SK-N-SH (cell line): ENCODE measurements around the gene PPCS. TPM values are rescaled to one million over a fixed set of nuclear protein-coding genes. Genes with fewer than 3 reads are reported as not detected.

Experiments used
- CTCF ChIA-PET: fragments of 300-600, 350-600 bp; formaldehyde crosslinking; extraction: SDS; loops from one replicate; lab custom pipeline; 2021; lab: Yijun Ruan, JAX
- POLR2A ChIA-PET: fragments of 350-600 bp; sonication (Branson Sonifier 250); formaldehyde crosslinking; extraction: SDS; loops from one replicate; lab custom pipeline; 2020; ENCODE audit warnings: antibody characterized with exemption, inconsistent platforms; lab: Yijun Ruan, JAX
- DNase-seq: peaks from one replicate; pipeline ENCODE4 v3.0.0; 2012
- H2AFZ ChIP-seq: fragments of 200-600 bp; sonication (generic); 2 replicates; pipeline ENCODE4 v1.8.1; 2016; ENCODE audit warnings: antibody characterized with exemption, mild to moderate bottlenecking, low read depth
- H3F3A ChIP-seq: fragments of 200-600 bp; sonication (generic); replicated peaks from 2 replicates; pipeline ENCODE3; 2016; ENCODE audit warnings: antibody characterized with exemption, mild to moderate bottlenecking; ENCODE audit not compliant: insufficient read depth
- H3K27ac ChIP-seq, 2 experiments: fragments of 200-500 bp in 1 of 2; fragments of 200-600 bp in 1 of 2; sonication (Bioruptor generic) in 1 of 2; sonication (generic), shearing (Covaris generic) in 1 of 2; 2 replicates each; pipeline versions ENCODE4 v1.5.1 to v1.6.1; 2014 to 2016; ENCODE audit warnings: low read depth in 2 of 2, inconsistent platforms in 1 of 2, low read length in 1 of 2, mild to moderate bottlenecking in 1 of 2, mixed read lengths in 1 of 2
- H3K27me3 ChIP-seq: fragments of 200-600 bp; sonication (generic), shearing (Covaris generic); 2 replicates; pipeline ENCODE4 v1.6.1; 2016; ENCODE audit warnings: mixed run types; ENCODE audit not compliant: insufficient read depth
- H3K36me3 ChIP-seq, 2 experiments: fragments of 200-500 bp in 1 of 2; fragments of 200-600 bp in 1 of 2; sonication (Bioruptor generic) in 1 of 2; sonication (generic) in 1 of 2; replicated peaks in 1 of 2; 2 replicates each; pipeline versions ENCODE3 to v1.5.1; 2014 to 2016; ENCODE audit warnings: low read length in 1 of 2, mild to moderate bottlenecking in 1 of 2; ENCODE audit not compliant: insufficient read depth in 2 of 2, control insufficient read depth in 1 of 2
- H3K4me1 ChIP-seq, 2 experiments: fragments of 200-500 bp in 1 of 2; fragments of 200-600 bp in 1 of 2; sonication (Bioruptor generic) in 1 of 2; sonication (generic), shearing (Covaris generic) in 1 of 2; 2 replicates each; pipeline versions ENCODE4 v1.5.1 to v1.6.1; 2014 to 2016; ENCODE audit warnings: low read depth in 1 of 2, low read length in 1 of 2, mixed run types in 1 of 2; ENCODE audit not compliant: insufficient read depth in 2 of 2, control insufficient read depth in 1 of 2
- H3K4me2 ChIP-seq: fragments of 200-600 bp; sonication (generic), shearing (Covaris generic); 2 replicates; pipeline ENCODE4 v1.6.1; 2017; ENCODE audit warnings: mixed run types
- H3K4me3 ChIP-seq, 2 experiments: fragments of 200-500 bp in 1 of 2; fragments of 200-600 bp in 1 of 2; sonication (Bioruptor generic) in 1 of 2; sonication (generic), shearing (Covaris generic) in 1 of 2; 2 replicates each; pipeline versions ENCODE4 v1.5.1 to v1.8.1; 2014 to 2016; ENCODE audit warnings: low read depth in 2 of 2, inconsistent platforms in 1 of 2, low read length in 1 of 2, mild to moderate bottlenecking in 1 of 2, mixed read lengths in 1 of 2, moderate library complexity in 1 of 2
- H3K79me2 ChIP-seq: fragments of 200-600 bp; sonication (generic); 2 replicates; pipeline ENCODE4 v1.8.1; 2017; ENCODE audit warnings: mild to moderate bottlenecking; ENCODE audit not compliant: insufficient read depth
- H3K9ac ChIP-seq: fragments of 200-600 bp; sonication (generic); 2 replicates; pipeline ENCODE4 v1.6.1; 2017; ENCODE audit warnings: mixed run types
- H3K9me2 ChIP-seq: fragments of 200-600 bp; sonication (generic); 2 replicates; pipeline ENCODE4 v1.6.1; 2017; ENCODE audit warnings: mixed run types
- H3K9me3 ChIP-seq: fragments of 200-600 bp; sonication (generic); 2 replicates; pipeline ENCODE4 v1.6.1; 2017; ENCODE audit warnings: mixed run types, mild to moderate bottlenecking, moderate library complexity
- H4K20me1 ChIP-seq: fragments of 200-600 bp; sonication (generic); 2 replicates; pipeline ENCODE4 v1.6.1; 2017; ENCODE audit warnings: mild to moderate bottlenecking, mixed run types; ENCODE audit not compliant: insufficient read depth
- CHD2 ChIP-seq: fragments of 150-350 bp; IDR thresholded peaks from 2 replicates; pipeline ENCODE4 v1.6.1; 2018; ENCODE audit warnings: low read length; ENCODE audit not compliant: partially characterized antibody
- ELF1 ChIP-seq: IDR thresholded peaks from 2 replicates; pipeline ENCODE4 v1.4.0; 2012
- GABPA ChIP-seq: IDR thresholded peaks from 2 replicates; pipeline ENCODE4 v1.4.0; 2012; ENCODE audit warnings: low read depth, mild to moderate bottlenecking
- GATA2 ChIP-seq: sonication (generic); formaldehyde crosslinking; IDR thresholded peaks from 2 replicates; pipeline ENCODE4 v1.5.0; 2020; ENCODE audit warnings: mild to moderate bottlenecking, missing genetic modification reagents
- JUND ChIP-seq: IDR thresholded peaks from 2 replicates; pipeline ENCODE4 v1.4.0; 2012
- MXI1 ChIP-seq: IDR thresholded peaks from 2 replicates; pipeline ENCODE4 v1.6.1; 2012; ENCODE audit warnings: mild to moderate bottlenecking, low read depth, low read length, improper control_type of control experiment
- POLR2AphosphoS5 ChIP-seq: IDR thresholded peaks from 2 replicates; pipeline ENCODE4 v1.6.1; 2012; ENCODE audit warnings: low read depth, low read length
- RFX5 ChIP-seq: IDR thresholded peaks from 2 replicates; pipeline ENCODE4 v1.6.1; 2012; ENCODE audit warnings: mild to moderate bottlenecking, improper control_type of control experiment, low read length
- RXRA ChIP-seq: IDR thresholded peaks from 2 replicates; pipeline ENCODE4 v1.4.0; 2012; ENCODE audit warnings: low read depth, mild to moderate bottlenecking, borderline replicate concordance
- SIN3A ChIP-seq: IDR thresholded peaks from 2 replicates; pipeline ENCODE4 v1.6.1; 2012; ENCODE audit warnings: low read depth, mild to moderate bottlenecking, low read length, moderate library complexity, borderline replicate concordance
- SMC3 ChIP-seq: IDR thresholded peaks from 2 replicates; pipeline ENCODE4 v1.6.1; 2012; ENCODE audit warnings: low read depth, low read length, improper control_type of control experiment
- TCF12 ChIP-seq: IDR thresholded peaks from 2 replicates; pipeline ENCODE4 v1.4.0; 2012
- YY1 ChIP-seq: IDR thresholded peaks from 2 replicates; pipeline ENCODE4 v1.4.0; 2012; ENCODE audit warnings: low read depth, mild to moderate bottlenecking
- WGBS: methylation state at CpG from one replicate; pipeline ENCODE4 v1.1.6; 2017; ENCODE audit warnings: low lambda C conversion rate; 5-methylcytosine and 5-hydroxymethylcytosine counted together
- polyA plus RNA-seq, 3 experiments: library from polyadenylated mRNA; depleted of rRNA; stranded (reverse); fragments of >200 nt; gene quantifications; 2 replicates each; pipeline ENCODE4 v1.2.3, GENCODE V29; 2012
- small RNA-seq, 7 experiments: library from RNA; depleted of rRNA; stranded (forward); fragments of <200 nt; gene quantifications; one replicate each; pipeline ENCODE3, GENCODE V24; 2012
- TF ChIP-seq, protein P1 (sequence below): IDR thresholded peaks from 2 replicates; pipeline ENCODE4 v1.4.0; 2012; ENCODE audit warnings: low read depth, borderline replicate concordance
- TF ChIP-seq, protein P2 (sequence below): fragments of 150-350 bp; IDR thresholded peaks from 2 replicates; pipeline ENCODE4 v1.6.1; 2016; ENCODE audit warnings: mild to moderate bottlenecking, low read depth, low read length
- TF ChIP-seq, protein P3 (sequence below): IDR thresholded peaks from 2 replicates; pipeline ENCODE4 v1.4.0; 2012; ENCODE audit warnings: low read depth, borderline replicate concordance
- TF ChIP-seq, protein P4 (sequence below): fragments of 200-600 bp; sonication (generic); IDR thresholded peaks from 2 replicates; pipeline ENCODE4 v1.6.1; 2017; ENCODE audit warnings: antibody characterized with exemption, mild to moderate bottlenecking, moderate library complexity

The PPCS gene
- polyA plus RNA-seq, 1 of the 3 experiments (the other 2 are of a cell fraction), result 40.0 TPM

GRCh38 chr1:42506576-42506975 lies 50.2 kb downstream of the PPCS start:
- DNase-seq, result no peak
- H3K9ac ChIP-seq, result no peak overlapping the region
- no peak for TF ChIP-seq YY1
- no peak for TF ChIP-seq GATA2
- TF ChIP-seq POLR2AphosphoS5, result no peak
- TF ChIP-seq, protein P1, sequence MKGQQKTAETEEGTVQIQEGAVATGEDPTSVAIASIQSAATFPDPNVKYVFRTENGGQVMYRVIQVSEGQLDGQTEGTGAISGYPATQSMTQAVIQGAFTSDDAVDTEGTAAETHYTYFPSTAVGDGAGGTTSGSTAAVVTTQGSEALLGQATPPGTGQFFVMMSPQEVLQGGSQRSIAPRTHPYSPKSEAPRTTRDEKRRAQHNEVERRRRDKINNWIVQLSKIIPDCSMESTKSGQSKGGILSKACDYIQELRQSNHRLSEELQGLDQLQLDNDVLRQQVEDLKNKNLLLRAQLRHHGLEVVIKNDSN, result no peak
- TF ChIP-seq, protein P2, sequence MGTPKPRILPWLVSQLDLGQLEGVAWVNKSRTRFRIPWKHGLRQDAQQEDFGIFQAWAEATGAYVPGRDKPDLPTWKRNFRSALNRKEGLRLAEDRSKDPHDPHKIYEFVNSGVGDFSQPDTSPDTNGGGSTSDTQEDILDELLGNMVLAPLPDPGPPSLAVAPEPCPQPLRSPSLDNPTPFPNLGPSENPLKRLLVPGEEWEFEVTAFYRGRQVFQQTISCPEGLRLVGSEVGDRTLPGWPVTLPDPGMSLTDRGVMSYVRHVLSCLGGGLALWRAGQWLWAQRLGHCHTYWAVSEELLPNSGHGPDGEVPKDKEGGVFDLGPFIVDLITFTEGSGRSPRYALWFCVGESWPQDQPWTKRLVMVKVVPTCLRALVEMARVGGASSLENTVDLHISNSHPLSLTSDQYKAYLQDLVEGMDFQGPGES, result no peak
- TF ChIP-seq JUND, result no peak
- TF ChIP-seq, protein P3, sequence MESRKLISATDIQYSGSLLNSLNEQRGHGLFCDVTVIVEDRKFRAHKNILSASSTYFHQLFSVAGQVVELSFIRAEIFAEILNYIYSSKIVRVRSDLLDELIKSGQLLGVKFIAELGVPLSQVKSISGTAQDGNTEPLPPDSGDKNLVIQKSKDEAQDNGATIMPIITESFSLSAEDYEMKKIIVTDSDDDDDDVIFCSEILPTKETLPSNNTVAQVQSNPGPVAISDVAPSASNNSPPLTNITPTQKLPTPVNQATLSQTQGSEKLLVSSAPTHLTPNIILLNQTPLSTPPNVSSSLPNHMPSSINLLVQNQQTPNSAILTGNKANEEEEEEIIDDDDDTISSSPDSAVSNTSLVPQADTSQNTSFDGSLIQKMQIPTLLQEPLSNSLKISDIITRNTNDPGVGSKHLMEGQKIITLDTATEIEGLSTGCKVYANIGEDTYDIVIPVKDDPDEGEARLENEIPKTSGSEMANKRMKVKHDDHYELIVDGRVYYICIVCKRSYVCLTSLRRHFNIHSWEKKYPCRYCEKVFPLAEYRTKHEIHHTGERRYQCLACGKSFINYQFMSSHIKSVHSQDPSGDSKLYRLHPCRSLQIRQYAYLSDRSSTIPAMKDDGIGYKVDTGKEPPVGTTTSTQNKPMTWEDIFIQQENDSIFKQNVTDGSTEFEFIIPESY, result no peak
- TF ChIP-seq, protein P4, sequence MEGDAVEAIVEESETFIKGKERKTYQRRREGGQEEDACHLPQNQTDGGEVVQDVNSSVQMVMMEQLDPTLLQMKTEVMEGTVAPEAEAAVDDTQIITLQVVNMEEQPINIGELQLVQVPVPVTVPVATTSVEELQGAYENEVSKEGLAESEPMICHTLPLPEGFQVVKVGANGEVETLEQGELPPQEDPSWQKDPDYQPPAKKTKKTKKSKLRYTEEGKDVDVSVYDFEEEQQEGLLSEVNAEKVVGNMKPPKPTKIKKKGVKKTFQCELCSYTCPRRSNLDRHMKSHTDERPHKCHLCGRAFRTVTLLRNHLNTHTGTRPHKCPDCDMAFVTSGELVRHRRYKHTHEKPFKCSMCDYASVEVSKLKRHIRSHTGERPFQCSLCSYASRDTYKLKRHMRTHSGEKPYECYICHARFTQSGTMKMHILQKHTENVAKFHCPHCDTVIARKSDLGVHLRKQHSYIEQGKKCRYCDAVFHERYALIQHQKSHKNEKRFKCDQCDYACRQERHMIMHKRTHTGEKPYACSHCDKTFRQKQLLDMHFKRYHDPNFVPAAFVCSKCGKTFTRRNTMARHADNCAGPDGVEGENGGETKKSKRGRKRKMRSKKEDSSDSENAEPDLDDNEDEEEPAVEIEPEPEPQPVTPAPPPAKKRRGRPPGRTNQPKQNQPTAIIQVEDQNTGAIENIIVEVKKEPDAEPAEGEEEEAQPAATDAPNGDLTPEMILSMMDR, result no peak
- TF ChIP-seq RFX5, result no peak
- TF ChIP-seq CHD2, result no peak
- TF ChIP-seq TCF12, result no peak
- TF ChIP-seq SMC3, result no peak
- TF ChIP-seq MXI1, result no peak
- TF ChIP-seq RXRA, result no peak
- no peak for TF ChIP-seq SIN3A
- no peak for TF ChIP-seq ELF1
- no peak for TF ChIP-seq GABPA
- no peak overlapping the region for H3K27ac ChIP-seq
- 8% methylated on average over 1 of the region's 1 CpG for WGBS
- H3K4me1 ChIP-seq, result no peaks in the 10 kb centered on the region
- H4K20me1 ChIP-seq, result no peaks in the 10 kb centered on the region
- ChIA-PET CTCF (no interaction called here), POLR2A (no interaction called here)
- peaks cover 0 to 14% of the 10 kb centered on the region in 2 experiments for H3K36me3 ChIP-seq
- H3K27me3 ChIP-seq, result no peaks in the 10 kb centered on the region
- H3K4me2 ChIP-seq, result no peak overlapping the region
- no peaks in the 10 kb centered on the region for H3K79me2 ChIP-seq
- H3K9me3 ChIP-seq, result peaks cover 27% of the 10 kb centered on the region
- H2AFZ ChIP-seq, result no peak overlapping the region
- no peaks in the 10 kb centered on the region for H3F3A ChIP-seq
- H3K9me2 ChIP-seq, result no peaks in the 10 kb centered on the region
- no peak overlapping the region for H3K4me3 ChIP-seq

Small RNAs within 50 kb of the gene (small RNA-seq; reads per million reads assigned to genes)
- 0 reads per million in 7 experiments for gene TMSB4XP1

Other genes starting within 250 kb of the PPCS start
- gene FOXJ3, start 121.3 kb upstream of the PPCS start, polyA plus RNA-seq (2012; rRNA removed), result 16.0 and 24.2 TPM in 2 replicates
- 0.08 and 0.13 TPM in 2 replicates for gene RIMKLA, start 75.8 kb upstream of the PPCS start, polyA plus RNA-seq (2012; rRNA removed)
- 0.18 and 0.45 TPM in 2 replicates for gene ZMYND12, start 521 bp upstream of the PPCS start, polyA plus RNA-seq (2012; rRNA removed)
- 0.94 and 1.4 TPM in 2 replicates for gene CCDC30, start 6.7 kb downstream of the PPCS start, polyA plus RNA-seq (2012; rRNA removed)
- 89.1 and 104 TPM in 2 replicates for gene PPIH, start 201.9 kb downstream of the PPCS start, polyA plus RNA-seq (2012; rRNA removed)
- gene YBX1, start 225.9 kb downstream of the PPCS start, polyA plus RNA-seq (2012; rRNA removed), result 419 and 592 TPM in 2 replicates